Suprapubic skin (tissue), 3 donors: ENCODE data around the gene KCTD21.

ENCODE experiments used
- EP300 ChIP-seq: sonication (generic); formaldehyde crosslinking; IDR thresholded peaks from one replicate; pipeline ENCODE4 v1.6.1; 2017; ENCODE audit warnings: antibody characterized with exemption
- TF ChIP-seq, protein P1 (sequence below), 2 donors: fragments of 200-600 bp in 1 of 2; fragments of 450-650 bp in 1 of 2; sonication (generic) in 1 of 2; IDR thresholded peaks; one replicate each; pipeline ENCODE4 v1.5.1; 2016 to 2019; ENCODE audit warnings: antibody characterized with exemption in 2 of 2, mild to moderate bottlenecking in 1 of 2, moderate library complexity in 1 of 2

DNA sequence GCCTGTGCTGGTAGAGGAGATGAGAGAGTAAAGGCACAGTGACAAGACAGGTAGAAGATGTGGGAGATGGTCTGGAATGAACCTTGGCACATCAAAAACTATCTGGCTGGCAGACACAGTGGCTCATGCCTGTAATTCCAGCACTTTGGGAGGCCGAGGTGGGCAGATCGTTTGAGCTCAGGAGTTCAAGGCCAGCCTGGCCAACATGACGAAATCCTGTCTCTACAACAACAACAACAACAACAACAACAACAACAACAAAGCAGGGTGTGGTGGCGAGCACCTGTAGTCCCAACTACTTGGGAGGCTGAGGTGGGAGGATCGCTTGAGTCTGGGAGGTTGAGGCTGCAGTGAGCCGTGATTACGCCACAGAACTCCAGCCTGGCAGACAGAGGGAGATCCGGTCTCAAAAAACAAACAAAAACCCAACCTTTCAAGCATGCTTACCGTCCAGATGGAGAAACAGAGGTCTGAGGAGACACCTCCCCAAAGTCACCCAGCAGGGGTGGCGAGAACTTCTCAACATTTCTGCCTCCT is 11.8 kb downstream of the KCTD21 start:
- TF ChIP-seq, protein P1, sequence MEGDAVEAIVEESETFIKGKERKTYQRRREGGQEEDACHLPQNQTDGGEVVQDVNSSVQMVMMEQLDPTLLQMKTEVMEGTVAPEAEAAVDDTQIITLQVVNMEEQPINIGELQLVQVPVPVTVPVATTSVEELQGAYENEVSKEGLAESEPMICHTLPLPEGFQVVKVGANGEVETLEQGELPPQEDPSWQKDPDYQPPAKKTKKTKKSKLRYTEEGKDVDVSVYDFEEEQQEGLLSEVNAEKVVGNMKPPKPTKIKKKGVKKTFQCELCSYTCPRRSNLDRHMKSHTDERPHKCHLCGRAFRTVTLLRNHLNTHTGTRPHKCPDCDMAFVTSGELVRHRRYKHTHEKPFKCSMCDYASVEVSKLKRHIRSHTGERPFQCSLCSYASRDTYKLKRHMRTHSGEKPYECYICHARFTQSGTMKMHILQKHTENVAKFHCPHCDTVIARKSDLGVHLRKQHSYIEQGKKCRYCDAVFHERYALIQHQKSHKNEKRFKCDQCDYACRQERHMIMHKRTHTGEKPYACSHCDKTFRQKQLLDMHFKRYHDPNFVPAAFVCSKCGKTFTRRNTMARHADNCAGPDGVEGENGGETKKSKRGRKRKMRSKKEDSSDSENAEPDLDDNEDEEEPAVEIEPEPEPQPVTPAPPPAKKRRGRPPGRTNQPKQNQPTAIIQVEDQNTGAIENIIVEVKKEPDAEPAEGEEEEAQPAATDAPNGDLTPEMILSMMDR (IDR thresholded peaks at IDR 0.05): no peak
- TF ChIP-seq EP300: no peak
